Right lobe of liver (tissue), 6 donors: ENCODE measurements around the gene MCC. TPM values are rescaled to one million over a fixed set of nuclear protein-coding genes. Genes with fewer than 3 reads are reported as not detected.

Source experiments
- ATAC-seq, 4 donors: fragments of 200-7000 bp; cut with Tn5 transposase; one replicate each; pipeline ENCODE4 v1.9.1; 2020; ENCODE audit warnings: mild to moderate bottlenecking in 4 of 4, moderate library complexity in 4 of 4
- DNase-seq, 3 donors: peaks; one replicate each; pipeline ENCODE4 v3.0.0-alpha.2; 2020
- H3K27ac ChIP-seq, 3 donors: fragments of 200-600 bp; one replicate each; pipeline ENCODE4 v1.8.0; 2022
- H3K27me3 ChIP-seq, 2 donors: fragments of 200-600 bp; one replicate each; pipeline ENCODE4 v1.8.0; 2022
- H3K36me3 ChIP-seq, 4 donors: fragments of 200-600 bp; sonication (generic) in 1 of 4; one replicate each; pipeline versions ENCODE4 v1.5.1 to v1.8.0; 2017 to 2022; ENCODE audit warnings: control low read depth in 1 of 4
- H3K4me1 ChIP-seq, 4 donors: fragments of 200-600 bp; sonication (generic) in 1 of 4; one replicate each; pipeline versions ENCODE4 v1.5.1 to v1.8.0; 2017 to 2022; ENCODE audit warnings: control low read depth in 1 of 4
- H3K4me3 ChIP-seq, 3 donors: fragments of 200-600 bp; one replicate each; pipeline ENCODE4 v1.8.0; 2022
- H3K9me3 ChIP-seq, 4 donors: fragments of 200-600 bp; sonication (generic) in 1 of 4; one replicate each; pipeline versions ENCODE4 v1.5.1 to v1.8.0; 2017 to 2022; ENCODE audit warnings: control low read depth in 1 of 4
- POLR2A ChIP-seq: fragments of 450-650 bp; IDR thresholded peaks from one replicate; pipeline ENCODE4 v1.6.1; 2017; ENCODE audit warnings: antibody characterized with exemption, mild to moderate bottlenecking
- WGBS: methylation state at CpG from one replicate; pipeline ENCODE4 v1.1.6; 2018; ENCODE audit warnings: low coverage, low lambda C conversion rate; ENCODE audit not compliant: insufficient coverage; ENCODE audit errors: missing lambda C conversion rate; 5-methylcytosine and 5-hydroxymethylcytosine counted together
- intact Hi-C, 2 donors: fragments of 100-400 bp; cut with DNase I; formaldehyde crosslinking; loops; one replicate each; pipeline versions ENCODE4 v1.11.2 to v1.14.1; 2022
- total RNA-seq, 6 experiments: library from RNA; depleted of rRNA in 2 of 6; stranded (reverse); fragments of >200 nt in 2 of 6; fragmentation: NEBNext Ultra II Directional in 3 of 6; extraction: Animal tissue kit (Norgen Biotek cat#: 25700) in 3 of 6; gene quantifications; one replicate each; pipeline versions ENCODE4 v1.1.0 to v1.2.4, GENCODE V29; 2016 to 2023
- TF ChIP-seq, protein P1 (sequence below), 4 donors: fragments of 200-600 bp in 3 of 4; fragments of 450-650 bp in 1 of 4; IDR thresholded peaks; one replicate each; pipeline versions ENCODE4 v1.5.1 to v1.8.0; 2016 to 2022; ENCODE audit warnings: antibody characterized with exemption in 4 of 4, mild to moderate bottlenecking in 2 of 4
- donor health status: DM: no; HTN: yes; CAD: no.
- donor health status: DM: no; HTN: no; CAD: no.
- donor health status: DM: no; HTN: no; CAD: no.
- donor health status: DM: no; HTN: yes; CAD: no.
- donor health status: DM: no; HTN: yes; CAD: no.

Gene MCC
- total RNA-seq, 6 experiments from 2014 or later, result 23.1 to 35.2 (median 26.1) TPM

DNA sequence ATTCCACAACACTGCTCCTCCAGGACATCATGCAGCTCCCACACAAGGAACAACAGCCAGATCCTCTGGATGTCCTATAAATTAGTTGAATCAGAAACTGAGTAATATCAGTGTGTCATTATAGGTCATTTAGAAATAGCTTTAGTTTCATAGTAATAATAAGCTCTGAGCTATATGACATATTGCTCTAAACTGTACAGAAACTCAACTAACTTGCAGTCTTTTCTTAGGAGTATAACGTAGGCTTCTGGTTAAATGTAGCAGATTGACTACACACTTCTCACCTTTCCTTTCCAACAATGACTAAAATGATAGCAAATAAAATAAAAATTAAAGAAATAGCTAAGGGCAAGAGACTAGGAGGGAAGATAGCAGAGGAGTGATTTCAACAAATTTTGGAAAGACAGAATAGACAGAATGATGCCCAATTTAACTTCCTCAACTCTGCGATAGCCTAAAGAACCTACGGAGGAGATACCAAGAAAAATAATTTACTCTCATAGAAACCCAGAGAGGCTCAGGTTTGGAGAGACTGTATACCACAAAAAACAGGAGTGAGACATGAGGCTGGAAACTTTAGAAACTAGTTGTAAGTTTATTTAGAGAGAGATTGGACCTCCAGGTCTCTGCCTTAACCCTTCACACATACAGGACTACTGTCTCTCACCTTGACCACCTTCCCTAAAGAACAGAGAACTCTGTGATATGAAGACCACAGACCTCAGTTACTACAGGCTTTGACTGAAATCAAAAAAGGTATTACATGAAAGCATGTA lies 247.1 kb downstream of the MCC start:
- no peaks in the 10 kb centered on the region for H3K27me3 ChIP-seq
- H3K9me3 ChIP-seq, result no peaks in the 10 kb centered on the region
- no peaks in the 10 kb centered on the region for H3K36me3 ChIP-seq
- WGBS, result 96% methylated on average over 3 of the region's 3 CpGs
- H3K4me3 ChIP-seq, result no peak overlapping the region
- TF ChIP-seq, protein P1, sequence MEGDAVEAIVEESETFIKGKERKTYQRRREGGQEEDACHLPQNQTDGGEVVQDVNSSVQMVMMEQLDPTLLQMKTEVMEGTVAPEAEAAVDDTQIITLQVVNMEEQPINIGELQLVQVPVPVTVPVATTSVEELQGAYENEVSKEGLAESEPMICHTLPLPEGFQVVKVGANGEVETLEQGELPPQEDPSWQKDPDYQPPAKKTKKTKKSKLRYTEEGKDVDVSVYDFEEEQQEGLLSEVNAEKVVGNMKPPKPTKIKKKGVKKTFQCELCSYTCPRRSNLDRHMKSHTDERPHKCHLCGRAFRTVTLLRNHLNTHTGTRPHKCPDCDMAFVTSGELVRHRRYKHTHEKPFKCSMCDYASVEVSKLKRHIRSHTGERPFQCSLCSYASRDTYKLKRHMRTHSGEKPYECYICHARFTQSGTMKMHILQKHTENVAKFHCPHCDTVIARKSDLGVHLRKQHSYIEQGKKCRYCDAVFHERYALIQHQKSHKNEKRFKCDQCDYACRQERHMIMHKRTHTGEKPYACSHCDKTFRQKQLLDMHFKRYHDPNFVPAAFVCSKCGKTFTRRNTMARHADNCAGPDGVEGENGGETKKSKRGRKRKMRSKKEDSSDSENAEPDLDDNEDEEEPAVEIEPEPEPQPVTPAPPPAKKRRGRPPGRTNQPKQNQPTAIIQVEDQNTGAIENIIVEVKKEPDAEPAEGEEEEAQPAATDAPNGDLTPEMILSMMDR (IDR thresholded peaks at IDR 0.05), result no peak
- no peak for TF ChIP-seq POLR2A
- peaks cover 0 to 4% (median 0%) of the 10 kb centered on the region in 4 donors for H3K4me1 ChIP-seq
- ATAC-seq (no peak), DNase-seq (no peak)
- H3K27ac ChIP-seq, result no peak overlapping the region
- intact Hi-C loops, result no loop called here

DNA sequence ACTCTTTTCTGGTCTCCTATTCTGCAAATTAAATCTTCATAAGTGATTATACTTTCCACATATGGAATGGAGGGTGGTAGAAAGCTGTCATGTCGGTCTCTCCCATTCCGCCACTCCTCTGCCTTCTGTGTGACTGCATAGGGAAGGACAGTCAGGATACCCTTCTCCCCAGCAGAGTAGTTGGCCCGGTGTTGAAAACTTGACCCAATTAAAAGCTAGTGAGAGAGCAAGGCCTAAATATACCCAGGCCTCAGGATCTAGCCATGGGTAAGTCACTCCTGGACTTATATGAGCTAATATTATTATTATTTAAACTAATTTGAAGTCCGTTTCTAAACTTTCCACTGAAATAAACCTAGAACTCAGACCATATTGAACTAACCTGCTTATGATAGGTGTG lies 248.2 kb downstream of the MCC start:
- TF ChIP-seq, protein P1 (IDR thresholded peaks at IDR 0.05), result no peak
- TF ChIP-seq POLR2A, result no peak
- Histone ChIP-seq H3K4me1 (peaks cover 0 to 4% (median 0%) of the 10 kb centered on the region in 4 donors), H3K27ac (no peak overlapping the region), H3K36me3 (no peaks in the 10 kb centered on the region), H3K27me3 (no peaks in the 10 kb centered on the region), H3K4me3 (no peak overlapping the region), H3K9me3 (no peaks in the 10 kb centered on the region)
- no peak for ATAC-seq
- 90% methylated on average over 4 of the region's 4 CpGs for WGBS
- no peak for DNase-seq
- intact Hi-C loops, result no loop called here

DNA sequence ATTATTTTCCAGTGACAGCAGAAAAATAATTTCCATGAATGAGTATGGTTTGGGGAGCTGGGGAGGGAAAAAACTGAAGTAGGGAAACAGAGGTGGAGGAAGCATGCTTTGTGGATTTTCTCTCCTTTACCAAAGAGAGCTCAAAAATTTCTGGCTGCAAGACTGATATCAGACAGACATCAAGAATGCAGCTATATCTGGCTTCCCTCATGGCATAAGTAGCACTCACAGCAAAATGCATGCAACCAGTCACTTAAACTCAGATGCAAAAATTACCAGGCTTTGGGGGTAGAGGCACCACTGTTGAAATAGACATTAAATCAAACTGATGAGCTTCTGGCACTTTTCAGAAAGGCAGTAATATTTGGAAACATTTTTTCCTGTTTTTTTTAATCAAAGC lies 250.4 kb downstream of the MCC start:
- Histone ChIP-seq H3K4me1 (peaks cover 0 to 6% (median 0%) of the 10 kb centered on the region in 4 donors), H3K9me3 (no peaks in the 10 kb centered on the region), H3K4me3 (no peak overlapping the region), H3K27ac (no peak overlapping the region), H3K27me3 (no peaks in the 10 kb centered on the region), H3K36me3 (no peaks in the 10 kb centered on the region)
- no peak for DNase-seq
- no peak for ATAC-seq
- TF ChIP-seq, protein P1 (IDR thresholded peaks at IDR 0.05), result no peak
- no peak for TF ChIP-seq POLR2A
- intact Hi-C loops, result no loop called here

DNA sequence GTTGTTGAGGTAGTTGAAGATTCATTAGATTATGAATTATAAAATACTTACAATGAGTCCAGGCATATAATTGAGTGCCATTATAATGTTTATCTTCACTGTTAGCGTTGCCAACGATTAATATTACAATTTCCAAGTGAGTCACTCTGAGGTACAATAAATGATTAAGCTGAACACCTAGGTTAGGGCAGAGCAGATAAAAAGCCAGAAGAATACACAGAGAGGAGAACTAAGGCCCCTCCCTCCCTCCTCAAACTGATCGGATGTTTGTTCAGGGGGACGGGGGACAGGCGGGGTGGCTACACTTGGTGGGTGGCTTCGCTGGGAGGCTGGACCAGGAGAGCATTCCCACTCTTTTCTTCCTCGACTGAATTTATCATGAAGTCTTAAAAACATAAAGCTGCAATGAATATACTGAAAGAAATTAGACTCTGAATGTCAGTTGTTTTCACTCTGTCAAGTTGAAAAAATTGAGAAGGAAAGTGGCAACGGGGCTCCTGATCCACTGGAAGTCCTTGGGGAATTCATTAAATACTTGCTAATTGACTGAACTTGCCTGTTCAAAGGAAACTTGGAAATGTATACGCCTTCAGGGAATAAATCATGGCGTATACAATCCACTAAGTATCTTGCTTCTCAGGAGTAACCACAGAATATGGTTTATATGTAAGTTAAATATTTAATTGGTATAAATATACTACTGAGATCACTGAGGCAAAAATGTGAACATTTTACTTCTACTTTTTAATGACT lies 251.5 kb downstream of the MCC start:
- Histone ChIP-seq H3K27ac (no peak overlapping the region), H3K4me3 (no peak overlapping the region), H3K36me3 (no peaks in the 10 kb centered on the region), H3K4me1 (peaks cover 0 to 15% (median 0%) of the 10 kb centered on the region in 4 donors), H3K27me3 (no peaks in the 10 kb centered on the region), H3K9me3 (no peaks in the 10 kb centered on the region)
- TF ChIP-seq, protein P1 (IDR thresholded peaks at IDR 0.05), result no peak
- DNase-seq (no peak), ATAC-seq (peak in 2 of 4 donors; percentile 50 to 58)
- 30% methylated on average over 10 of the region's 10 CpGs for WGBS
- intact Hi-C loops, result no loop called here
